GM12878 (cell line): ENCODE data around the gene PCDH15. TPM values are rescaled to one million over a fixed set of nuclear protein-coding genes. Genes with fewer than 3 reads are reported as not detected.

Source experiments
- ATAC-seq: fragments of 200-7000 bp; cut with Tn5 transposase; 3 replicates; pipeline ENCODE4 v1.9.1; 2020; ENCODE audit warnings: mild to moderate bottlenecking, moderate library complexity
- BruUV-seq: library from RNA; stranded (reverse); fragments of 400-500 nt; replicated peaks from 2 replicates; lab custom pipeline; 2021; lab: Mats Ljungman, UMichigan
- CTCF ChIA-PET: fragments of 300-600 bp; sonication (Branson Sonifier 250); formaldehyde crosslinking; extraction: SDS; loops from one replicate; lab custom pipeline; 2021; ENCODE audit warnings: inconsistent platforms; lab: Yijun Ruan, JAX
- POLR2A ChIA-PET: fragments of 350-600 bp; formaldehyde crosslinking; extraction: SDS; loops from one replicate; lab custom pipeline; 2021; ENCODE audit warnings: inconsistent platforms; lab: Charles Lee
- RAD21 ChIA-PET: fragments of 300-600 bp; sonication (Branson Sonifier 250); formaldehyde crosslinking; loops from one replicate; lab custom pipeline; 2023; ENCODE audit warnings: antibody characterized with exemption; ENCODE audit not compliant: unreplicated experiment; lab: Charles Lee
- SMC1A ChIA-PET: fragments of 300-600 bp; sonication (Branson Sonifier 250); formaldehyde crosslinking; loops from one replicate; lab custom pipeline; 2023; ENCODE audit not compliant: unreplicated experiment, uncharacterized antibody; lab: Charles Lee
- DNase-seq: peaks from one replicate; pipeline ENCODE4 v3.0.0-alpha.2; 2011; ENCODE audit warnings: low read depth, low spot score
- FAIRE-seq: peaks from 3 replicates; lab custom pipeline; 2011; peaks lifted over from hg19 to GRCh38; lab: Jason Lieb, UNC
- H2AFZ ChIP-seq: 2 replicates; pipeline ENCODE4 v1.6.0; 2011; ENCODE audit warnings: low read depth, low read length, control low read depth; ENCODE audit not compliant: control insufficient read depth
- H3K27ac ChIP-seq: 2 replicates; pipeline ENCODE4 v1.5.1; 2011; ENCODE audit warnings: control low read depth; ENCODE audit not compliant: control insufficient read depth, insufficient read depth
- H3K27me3 ChIP-seq, 2 experiments: replicated peaks in 1 of 2; 2 replicates each; pipeline versions ENCODE4 v1.6.0 to v1.6.1; 2011; ENCODE audit warnings: low read length in 1 of 2; ENCODE audit not compliant: control insufficient read depth in 2 of 2, insufficient read depth in 2 of 2
- H3K36me3 ChIP-seq, 2 experiments: 2 replicates each; pipeline ENCODE4 v1.5.1; 2011; ENCODE audit warnings: low read length in 1 of 2; ENCODE audit not compliant: control insufficient read depth in 2 of 2, insufficient read depth in 2 of 2
- H3K4me1 ChIP-seq: 2 replicates; pipeline ENCODE4 v1.6.1; 2011; ENCODE audit warnings: mild to moderate bottlenecking, low read length, moderate library complexity, mixed read lengths; ENCODE audit not compliant: control insufficient read depth, insufficient read depth
- H3K4me2 ChIP-seq: 2 replicates; pipeline ENCODE4 v1.6.0; 2011; ENCODE audit warnings: control low read depth; ENCODE audit not compliant: control insufficient read depth, insufficient read depth
- H3K4me3 ChIP-seq: fragments of 200-600 bp; sonication (generic); 2 replicates; pipeline ENCODE4 v1.5.1; 2016
- H3K79me2 ChIP-seq: 2 replicates; pipeline ENCODE4 v1.6.0; 2011; ENCODE audit warnings: low read length; ENCODE audit not compliant: control insufficient read depth, insufficient read depth
- H3K9ac ChIP-seq: 2 replicates; pipeline ENCODE4 v1.8.0; 2011; ENCODE audit warnings: low read length, control low read depth, mixed read lengths; ENCODE audit not compliant: control insufficient read depth, insufficient read depth
- H3K9me3 ChIP-seq: replicated peaks from 3 replicates; pipeline ENCODE4 v1.5.1; 2011; ENCODE audit warnings: mild to moderate bottlenecking, low read length; ENCODE audit not compliant: control insufficient read depth, insufficient read depth
- H4K20me1 ChIP-seq: 2 replicates; pipeline ENCODE4 v1.6.0; 2011; ENCODE audit not compliant: control insufficient read depth, insufficient read depth
- RAD51 ChIP-seq: fragments of 450-650 bp; IDR thresholded peaks from 2 replicates; pipeline ENCODE4 v1.6.1; 2016; ENCODE audit warnings: moderate library complexity, mild to moderate bottlenecking, inconsistent platforms
- SMC3 ChIP-seq: IDR thresholded peaks from 2 replicates; pipeline ENCODE4 v1.6.1; 2011; ENCODE audit warnings: low read length, improper control_type of control experiment, borderline replicate concordance
- TCF3 ChIP-seq: IDR thresholded peaks from 2 replicates; pipeline ENCODE4 v1.6.1; 2012; ENCODE audit warnings: low read depth, mild to moderate bottlenecking, low read length, borderline replicate concordance; ENCODE audit not compliant: insufficient read depth
- WGBS: methylation state at CpG from one replicate; pipeline ENCODE4 v1.1.6; 2016; ENCODE audit warnings: low lambda C conversion rate; ENCODE audit not compliant: insufficient replicate concordance, insufficient coverage; ENCODE audit errors: missing lambda C conversion rate; 5-methylcytosine and 5-hydroxymethylcytosine counted together
- in situ Hi-C: fragments of 300-500 bp; cut with MboI; formaldehyde crosslinking; loops from 9 replicates; pipeline ENCODE4 v1.14.3; 2018; ENCODE audit warnings: mixed read lengths
- intact Hi-C: fragments of 100-400 bp; cut with micrococcal nuclease; formaldehyde crosslinking; loops from one replicate; pipeline ENCODE4 v1.14.2; 2022; ENCODE audit not compliant: unreplicated experiment
- polyA plus RNA-seq, 11 experiments: library from polyadenylated mRNA; depleted of rRNA in 4 of 11; unstranded in 6 of 11; stranded (reverse) in 5 of 11; fragments of >200 nt; fragmentation: Nextera tagmentation in 4 of 11; fragmentation: Illumina TruSeq in 1 of 11; extraction: Ambion mirVana in 4 of 11; extraction: Trizol in 1 of 11; gene quantifications; 1 replicate in 1 of 11; 2 replicates in 10 of 11; pipeline versions ENCODE4 v1.2.1 to v1.2.3, GENCODE V29; 2011 to 2016; ENCODE audit warnings: inconsistent platforms in 2 of 11, missing spikeins in 2 of 11, low read depth in 1 of 11
- total RNA-seq, 4 experiments: library from RNA; depleted of rRNA in 3 of 4; stranded (reverse); fragments of >200 nt in 3 of 4; fragmentation: Illumina TruSeq in 1 of 4; extraction: Trizol in 1 of 4; gene quantifications; 2 replicates each; pipeline versions ENCODE4 v1.2.1 to v1.2.3, GENCODE V29; 2013 to 2021

The PCDH15 gene
- total and polyA plus RNA-seq, 10 of the 15 experiments (the other 5 are each of a cell fraction or from before 2014, with no cell fraction given), result 0.03 to 0.52 (median 0.07) TPM; not detected in 6

- peak; percentile 79 for TF ChIP-seq RAD51
- no peak for TF ChIP-seq SMC3
- ChIA-PET RAD21 (no interaction called here), SMC1A (no interaction called here), CTCF (no interaction called here), POLR2A (no interaction called here)
- H3K36me3 ChIP-seq, result no peaks in the 10 kb centered on the region
- H4K20me1 ChIP-seq, result no peaks in the 10 kb centered on the region
- H3K79me2 ChIP-seq, result no peaks in the 10 kb centered on the region
- no peak overlapping the region for H3K4me2 ChIP-seq
- FAIRE-seq (no peak), DNase-seq (no peak), ATAC-seq (no peak)
- no peaks in the 10 kb centered on the region for H3K4me1 ChIP-seq
- no peaks in the 10 kb centered on the region for H3K9me3 ChIP-seq
- no peaks in the 10 kb centered on the region for H3K27me3 ChIP-seq
- BruUV-seq, result no TSS peak
- H3K4me3 ChIP-seq, result no peak overlapping the region
- H2AFZ ChIP-seq, result no peak overlapping the region
- WGBS, result 0% methylated on average over 2 of the region's 2 CpGs
- no peak overlapping the region for H3K27ac ChIP-seq
- intact Hi-C loops, result no loop called here
- in situ Hi-C loops, result no loop called here
- no peak overlapping the region for H3K9ac ChIP-seq
Observed at GRCh38 chr10:54487743-54488142, 313.3 kb downstream of the PCDH15 start.

DNA sequence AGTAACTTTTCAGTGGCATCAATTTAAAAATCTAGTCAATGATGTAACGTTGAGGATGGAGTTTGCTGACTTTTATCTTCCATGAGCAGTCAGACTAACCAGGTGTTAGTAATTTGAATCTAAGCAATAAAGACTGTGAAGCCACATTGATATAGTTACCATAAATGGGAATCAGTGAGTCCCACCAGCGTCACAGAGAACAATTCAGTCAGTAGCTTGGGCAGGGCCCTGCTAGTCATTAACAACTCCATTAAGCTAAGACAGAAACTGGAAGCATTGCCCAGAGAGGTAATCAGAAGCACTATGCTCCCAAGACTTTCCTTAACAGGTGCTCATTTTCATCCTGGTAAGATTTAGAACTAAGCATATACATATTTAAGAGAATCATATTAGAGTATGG lies 315.1 kb downstream of the PCDH15 start:
- H3K4me3 ChIP-seq, result no peak overlapping the region
- H3K79me2 ChIP-seq, result no peaks in the 10 kb centered on the region
- H3K4me2 ChIP-seq, result no peak overlapping the region
- in situ Hi-C loops (no loop called here), intact Hi-C loops (no loop called here)
- ChIA-PET CTCF (no interaction called here), RAD21 (no interaction called here), POLR2A (no interaction called here), SMC1A (no interaction called here)
- ATAC-seq (no peak), FAIRE-seq (no peak), DNase-seq (no peak)
- H4K20me1 ChIP-seq, result no peaks in the 10 kb centered on the region
- TF ChIP-seq TCF3, result no peak
- H3K4me1 ChIP-seq, result no peaks in the 10 kb centered on the region
- no peak overlapping the region for H3K9ac ChIP-seq
- H3K27ac ChIP-seq, result no peak overlapping the region
- H2AFZ ChIP-seq, result no peak overlapping the region
- H3K36me3 ChIP-seq, result no peaks in the 10 kb centered on the region
- no peaks in the 10 kb centered on the region for H3K27me3 ChIP-seq
- no TSS peak for BruUV-seq
- no peaks in the 10 kb centered on the region for H3K9me3 ChIP-seq
- 0% methylated on average over 2 of the region's 2 CpGs for WGBS
